B cell (primary cell): Measurements from ENCODE around the gene SAPCD2. TPM values are rescaled to one million over a fixed set of nuclear protein-coding genes. Genes with fewer than 3 reads are reported as not detected.
"Not testable (repeated sequence)": the region's sequence is repeated elsewhere in the genome, so short reads cannot be mapped to it uniquely, and the experiment has no call there.

Experiments used
- ATAC-seq: fragments of 200-7000 bp; cut with Tn5 transposase; one replicate; pipeline ENCODE4 v1.10.0; 2021; ENCODE audit warnings: low read depth, mild to moderate bottlenecking, moderate number of reproducible peaks, moderate library complexity
- CTCF ChIA-PET: fragments of 350-600 bp; sonication (Branson Sonifier 250); formaldehyde crosslinking; loops from one replicate; lab custom pipeline; 2021; ENCODE audit warnings: antibody characterized with exemption, inconsistent platforms; lab: Charles Lee
- POLR2A ChIA-PET: fragments of 350-600 bp; sonication (Branson Sonifier 250); formaldehyde crosslinking; loops from one replicate; lab custom pipeline; 2021; ENCODE audit warnings: antibody characterized with exemption; lab: Charles Lee
- DNase-seq: peaks from one replicate; pipeline ENCODE4 v3.0.0; 2013
- H2AFZ ChIP-seq: 2 replicates; pipeline ENCODE4 v1.6.1; 2012; ENCODE audit warnings: mild to moderate bottlenecking, low read depth, low read length; ENCODE audit not compliant: insufficient read depth, poor library complexity, severe bottlenecking
- H3K27ac ChIP-seq, 2 donors: 1 replicate in 1 of 2; 2 replicates in 1 of 2; pipeline ENCODE4 v1.5.1; 2012 to 2013; ENCODE audit warnings: low read length in 2 of 2, mild to moderate bottlenecking in 2 of 2, moderate library complexity in 1 of 2
- H3K27me3 ChIP-seq, 4 experiments: fragments of 200-600 bp in 1 of 4; sonication (generic) in 1 of 4; replicated peaks in 1 of 4; 1 replicate in 2 of 4; 2 replicates in 2 of 4; pipeline versions ENCODE4 v1.6.1 to v1.7.0; 2013 to 2016; ENCODE audit warnings: low read length in 3 of 4, mild to moderate bottlenecking in 2 of 4, mixed read lengths in 1 of 4, moderate library complexity in 1 of 4; ENCODE audit not compliant: insufficient read depth in 4 of 4, control insufficient read depth in 3 of 4; ENCODE audit errors: control extremely low read depth in 1 of 4
- H3K36me3 ChIP-seq, 2 experiments: replicated peaks in 1 of 2; 1 replicate in 1 of 2; 2 replicates in 1 of 2; pipeline versions ENCODE4 v1.6.1 to v1.7.1; 2013; ENCODE audit warnings: low read length in 1 of 2; ENCODE audit not compliant: insufficient read depth in 2 of 2, control insufficient read depth in 1 of 2; ENCODE audit errors: control extremely low read depth in 1 of 2, extremely low read depth in 1 of 2
- H3K4me1 ChIP-seq, 2 donors: fragments of 200-600 bp in 1 of 2; sonication (generic) in 1 of 2; 1 replicate in 1 of 2; 2 replicates in 1 of 2; pipeline versions ENCODE4 v1.5.1 to v1.6.1; 2013 to 2017; ENCODE audit warnings: low read length in 2 of 2; ENCODE audit not compliant: control insufficient read depth in 2 of 2, insufficient read depth in 2 of 2
- H3K4me2 ChIP-seq: replicated peaks from 2 replicates; pipeline ENCODE3; 2012; ENCODE audit warnings: mild to moderate bottlenecking, low read depth, low read length; ENCODE audit not compliant: poor library complexity, severe bottlenecking
- H3K4me3 ChIP-seq, 5 experiments: fragments of 200-600 bp in 1 of 5; sonication (generic) in 1 of 5; 1 replicate in 3 of 5; 2 replicates in 2 of 5; pipeline versions ENCODE4 v1.5.1 to v1.7.0; 2011 to 2016; ENCODE audit warnings: low read length in 4 of 5, mild to moderate bottlenecking in 4 of 5, low read depth in 2 of 5, control low read depth in 1 of 5, moderate library complexity in 1 of 5; ENCODE audit not compliant: insufficient read depth in 1 of 5; ENCODE audit errors: control extremely low read depth in 1 of 5, extremely low read depth in 1 of 5
- H3K79me2 ChIP-seq: fragments of 200-600 bp; sonication (generic); one replicate; pipeline ENCODE4 v1.6.0; 2016; ENCODE audit warnings: low read length; ENCODE audit not compliant: control insufficient read depth, insufficient read depth
- H3K9ac ChIP-seq: fragments of 200-600 bp; sonication (generic); 2 replicates; pipeline ENCODE4 v1.6.1; 2017; ENCODE audit warnings: mild to moderate bottlenecking, low read length, moderate library complexity
- H3K9me3 ChIP-seq, 3 donors: one replicate each; pipeline versions ENCODE4 v1.6.1 to v1.7.1; 2013; ENCODE audit warnings: low read length in 2 of 3; ENCODE audit not compliant: control insufficient read depth in 2 of 3, insufficient read depth in 1 of 3; ENCODE audit errors: control extremely low read depth in 1 of 3
- H4K20me1 ChIP-seq: 2 replicates; pipeline ENCODE4 v1.6.0; 2012; ENCODE audit warnings: mild to moderate bottlenecking, low read length; ENCODE audit not compliant: insufficient read depth, control insufficient read depth, poor library complexity, severe bottlenecking
- H3K27ac Mint-ChIP-seq: one replicate; pipeline ENCODE4 v1.8.0; 2021; ENCODE audit warnings: mixed read lengths
- H3K27me3 Mint-ChIP-seq: one replicate; pipeline ENCODE4 v1.8.0; 2021; ENCODE audit warnings: mixed read lengths
- H3K4me1 Mint-ChIP-seq: one replicate; pipeline ENCODE4 v1.8.0; 2021; ENCODE audit warnings: mixed read lengths
- H3K4me3 Mint-ChIP-seq: one replicate; pipeline ENCODE4 v1.8.0; 2021; ENCODE audit warnings: mixed read lengths
- H3K9me3 Mint-ChIP-seq: one replicate; pipeline ENCODE4 v1.8.0; 2022; ENCODE audit warnings: mixed read lengths; ENCODE audit not compliant: insufficient read depth
- EZH2 ChIP-seq: IDR thresholded peaks from 2 replicates; pipeline ENCODE4 v1.6.1; 2012; ENCODE audit warnings: borderline replicate concordance, low read depth, mild to moderate bottlenecking, moderate library complexity, low read length; ENCODE audit not compliant: insufficient read depth, poor library complexity, severe bottlenecking
- WGBS: methylation state at CpG from one replicate; pipeline ENCODE4 v1.1.5; 2013; ENCODE audit warnings: missing lambda C conversion rate; ENCODE audit not compliant: insufficient coverage; 5-methylcytosine and 5-hydroxymethylcytosine counted together
- intact Hi-C: fragments of 100-400 bp; cut with micrococcal nuclease; formaldehyde crosslinking; loops from one replicate; pipeline ENCODE4 v1.10.0; 2022
- polyA minus RNA-seq: library from RNA; depleted of rRNA, polyadenylated mRNA; stranded (reverse); fragments of >200 nt; gene quantifications from 2 replicates; pipeline ENCODE4 v1.2.3, GENCODE V29; 2012
- polyA plus RNA-seq: library from polyadenylated mRNA; depleted of rRNA; stranded (reverse); fragments of >200 nt; gene quantifications from 2 replicates; pipeline ENCODE4 v1.2.3, GENCODE V29; 2012
- total RNA-seq, 2 donors: library from RNA; stranded (reverse); fragments of 120-200 nt in 1 of 2; gene quantifications; 1 replicate in 1 of 2; 2 replicates in 1 of 2; pipeline versions ENCODE4 v1.2.3 to v1.2.4, GENCODE V29; 2013 to 2022
- TF ChIP-seq, protein P1 (sequence below): fragments of 200-600 bp; IDR thresholded peaks from one replicate; pipeline ENCODE4 v1.8.0; 2022; ENCODE audit warnings: antibody characterized with exemption, mild to moderate bottlenecking

Gene SAPCD2
- total RNA-seq (0.39 and 0.73 TPM in 2 replicates), polyA plus RNA-seq (0.45 and 0.69 TPM in 2 replicates), polyA minus RNA-seq (1.9 and 2.1 TPM in 2 replicates)
- 0.37 TPM for total RNA-seq (2013)

DNA sequence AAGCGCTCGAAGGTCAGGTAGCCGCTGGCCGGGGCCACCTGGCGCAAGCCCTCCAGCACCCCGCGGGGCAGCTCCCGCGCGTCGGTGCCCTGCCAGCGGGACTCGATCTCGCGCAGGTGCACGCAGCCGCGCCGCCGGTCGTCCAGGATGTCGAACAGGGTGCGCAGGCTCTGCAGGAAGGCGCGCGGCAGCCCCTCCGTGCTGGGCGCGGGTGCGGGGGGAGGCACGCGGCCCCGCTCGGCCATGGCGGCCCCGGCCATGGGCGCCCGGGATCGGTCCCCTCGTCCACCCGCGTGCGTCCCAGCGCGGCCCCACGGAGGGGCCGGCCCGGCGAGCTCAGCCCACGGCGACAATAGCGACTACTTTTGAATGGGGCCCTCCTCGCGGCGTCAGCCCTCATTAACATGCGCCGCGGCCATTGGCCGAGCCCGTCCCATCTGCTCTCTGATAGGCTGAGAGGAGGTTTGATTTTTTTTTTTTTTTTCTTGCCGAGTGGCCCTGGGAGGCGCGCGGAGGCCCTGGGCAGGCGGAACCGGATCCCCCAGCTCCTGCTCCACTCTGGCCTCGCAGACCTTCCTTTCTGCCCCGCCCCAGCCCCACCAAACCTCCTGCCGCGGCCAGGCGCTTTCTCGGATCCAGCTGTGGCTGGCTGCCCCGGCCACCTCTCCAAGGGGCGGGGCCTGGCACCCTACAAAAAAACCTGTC, at the start of gene SAPCD2:
TSS of gene SAPCD2 (minus strand) at position 357 of the 705 bp plus-strand sequence. CDS start at position 260, 97 bp downstream.
- ATAC-seq, result peak; percentile 85
- POLR2A ChIA-PET, result interaction anchor here (0.6 to 2.4 kb wide), 7 partner anchors 16 to 157 kb away, joined by 3 to 19 read pairs (median 4); partner anchors contain the start of genes FUT7, MAN1B1 and RNF224

DNA sequence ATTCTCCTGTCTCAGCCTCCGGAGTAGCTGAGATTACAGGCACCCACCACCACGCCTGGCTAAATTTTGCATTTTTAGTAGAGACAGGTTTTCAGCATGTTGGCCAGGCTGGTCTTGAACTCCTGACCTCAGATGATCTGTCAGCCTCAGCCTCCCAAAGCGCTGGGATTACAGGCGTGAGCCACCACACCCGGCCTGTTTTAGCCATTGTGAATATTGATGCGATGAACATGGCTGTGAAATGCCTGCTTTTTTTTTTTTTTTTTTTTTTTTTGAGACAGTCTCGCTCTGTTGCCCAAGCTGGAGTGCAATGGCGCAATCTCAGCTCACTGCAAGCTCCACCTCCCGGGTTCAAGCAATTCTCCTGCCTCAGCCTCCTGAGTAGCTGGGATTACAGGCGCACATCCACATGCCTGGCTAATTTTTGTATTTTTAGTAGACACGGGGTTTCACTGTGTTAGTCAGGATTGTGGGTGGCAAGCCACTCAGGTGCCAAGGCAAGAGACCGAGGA, 47.8 kb upstream of the SAPCD2 start:
- peaks cover 28% of the 10 kb centered on the region for H3K4me1 Mint-ChIP-seq
- WGBS, result 93% methylated on average over 5 of the region's 12 CpGs

More for the DNA sequence above, at the start of gene SAPCD2:
- Histone ChIP-seq H3K79me2 (no peaks in the 10 kb centered on the region), H3K27me3 (peaks cover 0 to 15% (median 1%) of the 10 kb centered on the region in 4 experiments), H4K20me1 (peaks cover 8% of the 10 kb centered on the region), H2AFZ (peak within 1 kb of the TSS; percentile 76), H3K9me3 (peaks cover 0 to 7% (median 0%) of the 10 kb centered on the region in 3 donors), H3K4me3 (peak within 1 kb of the TSS in 4 of 5 experiments; percentile 36 to 47 (median 44)), H3K4me1 (peaks cover 19 to 36% of the 10 kb centered on the region in 2 donors), H3K27ac (no peak within 1 kb of the TSS), H3K4me2 (peak within 1 kb of the TSS; percentile 79), H3K9ac (peak within 1 kb of the TSS; percentile 54), H3K36me3 (no peaks in the 10 kb centered on the region)
- DNase-seq, result peak; percentile 93
- intact Hi-C loops, result loop anchor here (1.0 to 5.0 kb wide), 3 partner anchors 16 to 130 kb away; partner anchors contain the start of genes FUT7, MAN1B1 and TPRN
- CTCF ChIA-PET, result interaction anchor here (0.5 to 6.7 kb wide), 13 partner anchors 10 to 228 kb away, joined by 3 to 49 read pairs (median 4); partner anchors contain the start of genes ABCA2, AJM1, MAN1B1 and NPDC1
- Mint-ChIP-seq H3K4me1 (peaks cover 26% of the 10 kb centered on the region), H3K27ac (peak within 1 kb of the TSS; percentile 81), H3K27me3 (peaks cover 3% of the 10 kb centered on the region), H3K9me3 (no peaks in the 10 kb centered on the region), H3K4me3 (peak within 1 kb of the TSS; percentile 82)
- no peak for TF ChIP-seq EZH2
- TF ChIP-seq, protein P1, sequence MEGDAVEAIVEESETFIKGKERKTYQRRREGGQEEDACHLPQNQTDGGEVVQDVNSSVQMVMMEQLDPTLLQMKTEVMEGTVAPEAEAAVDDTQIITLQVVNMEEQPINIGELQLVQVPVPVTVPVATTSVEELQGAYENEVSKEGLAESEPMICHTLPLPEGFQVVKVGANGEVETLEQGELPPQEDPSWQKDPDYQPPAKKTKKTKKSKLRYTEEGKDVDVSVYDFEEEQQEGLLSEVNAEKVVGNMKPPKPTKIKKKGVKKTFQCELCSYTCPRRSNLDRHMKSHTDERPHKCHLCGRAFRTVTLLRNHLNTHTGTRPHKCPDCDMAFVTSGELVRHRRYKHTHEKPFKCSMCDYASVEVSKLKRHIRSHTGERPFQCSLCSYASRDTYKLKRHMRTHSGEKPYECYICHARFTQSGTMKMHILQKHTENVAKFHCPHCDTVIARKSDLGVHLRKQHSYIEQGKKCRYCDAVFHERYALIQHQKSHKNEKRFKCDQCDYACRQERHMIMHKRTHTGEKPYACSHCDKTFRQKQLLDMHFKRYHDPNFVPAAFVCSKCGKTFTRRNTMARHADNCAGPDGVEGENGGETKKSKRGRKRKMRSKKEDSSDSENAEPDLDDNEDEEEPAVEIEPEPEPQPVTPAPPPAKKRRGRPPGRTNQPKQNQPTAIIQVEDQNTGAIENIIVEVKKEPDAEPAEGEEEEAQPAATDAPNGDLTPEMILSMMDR, result no peak
- WGBS, result under 1% methylated on average over 58 of the region's 74 CpGs

More for the DNA sequence above, 47.8 kb upstream of the SAPCD2 start:
- H3K4me3 ChIP-seq, H3K27ac ChIP-seq, H2AFZ ChIP-seq, H3K4me2 ChIP-seq, H3K4me3 Mint-ChIP-seq, H3K79me2 ChIP-seq, H4K20me1 ChIP-seq, H3K9ac ChIP-seq, ATAC-seq, H3K36me3 ChIP-seq, H3K9me3 ChIP-seq, H3K27ac Mint-ChIP-seq, H3K27me3 Mint-ChIP-seq, H3K9me3 Mint-ChIP-seq, H3K27me3 ChIP-seq, DNase-seq: not testable (repeated sequence)
- intact Hi-C loops, result loop anchor here (1.0 to 2.0 kb wide), 2 partner anchors 109 to 119 kb away; partner anchors contain the start of gene RNF224
- peaks cover 34 to 48% of the 10 kb centered on the region in 2 donors for H3K4me1 ChIP-seq
- ChIA-PET CTCF (interaction anchor here (0.7 to 2.3 kb wide), 18 partner anchors 9 to 118 kb away, joined by 3 to 10 read pairs (median 4); partner anchors contain the start of genes LRRC26, MAN1B1, NPDC1 and RNF208), POLR2A (interaction anchor here (0.6 to 0.7 kb wide), 2 partner anchors 110 to 473 kb away, joined by 3 to 6 read pairs; no protein-coding TSS in a partner anchor)
